ENCODE data around the gene CTCFL.

CTCFL gene

DNA sequence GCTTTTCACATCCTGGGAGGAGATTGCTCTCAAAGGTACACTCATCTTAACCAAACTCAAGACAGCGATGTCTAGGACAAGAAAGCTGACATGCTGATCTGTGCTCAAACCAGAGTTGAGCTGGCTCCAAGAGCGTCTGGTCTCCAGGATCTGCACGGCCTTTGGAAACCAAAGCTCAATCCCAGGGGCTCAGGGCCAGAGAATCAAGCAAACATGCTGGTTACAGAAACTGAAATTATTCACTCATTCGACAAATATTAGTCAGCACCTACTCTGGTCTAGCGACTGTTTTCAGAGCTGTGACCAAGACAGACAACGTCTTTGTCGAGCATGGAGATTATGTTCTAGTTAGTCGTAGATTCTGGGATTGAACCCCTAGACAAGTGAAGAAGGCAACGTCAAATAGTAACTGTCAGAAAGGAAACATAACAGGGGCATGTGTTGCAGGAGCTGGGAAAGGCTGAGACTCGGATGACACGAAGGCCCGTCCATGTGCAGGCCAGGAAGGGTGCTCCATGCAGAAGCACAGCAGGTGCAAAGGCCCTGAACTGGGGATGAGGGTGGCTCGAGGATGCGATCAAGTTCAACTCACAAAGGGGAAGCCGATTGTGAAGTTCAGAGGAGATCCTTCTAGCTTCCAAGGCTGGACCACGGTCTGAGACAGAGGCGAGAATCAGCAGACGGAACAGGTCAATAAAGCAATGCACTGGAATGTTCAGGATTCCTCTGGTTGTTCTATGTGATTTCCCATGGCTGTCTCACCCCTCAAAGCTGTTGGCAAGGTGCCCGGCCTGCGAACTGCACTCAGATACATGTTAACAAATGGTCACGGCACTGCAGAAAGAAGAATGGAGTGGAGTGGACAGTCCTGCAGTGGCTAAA lies 23.5 kb upstream of the CTCFL start:
- Mint-ChIP-seq H3K36me3 (ENCODE audit: low read depth) (no peaks in the 10 kb centered on the region), H3K4me1 (peaks cover 14% of the 10 kb centered on the region), H3K9me3 (no peaks in the 10 kb centered on the region), H3K27me3 (ENCODE audit: low read depth, poor library complexity) (peaks cover 16% of the 10 kb centered on the region), H3K4me3 (no peak overlapping the region), H3K27ac (no peak overlapping the region)
- DNase-seq, result no peak
- TF ChIP-seq, protein P1, sequence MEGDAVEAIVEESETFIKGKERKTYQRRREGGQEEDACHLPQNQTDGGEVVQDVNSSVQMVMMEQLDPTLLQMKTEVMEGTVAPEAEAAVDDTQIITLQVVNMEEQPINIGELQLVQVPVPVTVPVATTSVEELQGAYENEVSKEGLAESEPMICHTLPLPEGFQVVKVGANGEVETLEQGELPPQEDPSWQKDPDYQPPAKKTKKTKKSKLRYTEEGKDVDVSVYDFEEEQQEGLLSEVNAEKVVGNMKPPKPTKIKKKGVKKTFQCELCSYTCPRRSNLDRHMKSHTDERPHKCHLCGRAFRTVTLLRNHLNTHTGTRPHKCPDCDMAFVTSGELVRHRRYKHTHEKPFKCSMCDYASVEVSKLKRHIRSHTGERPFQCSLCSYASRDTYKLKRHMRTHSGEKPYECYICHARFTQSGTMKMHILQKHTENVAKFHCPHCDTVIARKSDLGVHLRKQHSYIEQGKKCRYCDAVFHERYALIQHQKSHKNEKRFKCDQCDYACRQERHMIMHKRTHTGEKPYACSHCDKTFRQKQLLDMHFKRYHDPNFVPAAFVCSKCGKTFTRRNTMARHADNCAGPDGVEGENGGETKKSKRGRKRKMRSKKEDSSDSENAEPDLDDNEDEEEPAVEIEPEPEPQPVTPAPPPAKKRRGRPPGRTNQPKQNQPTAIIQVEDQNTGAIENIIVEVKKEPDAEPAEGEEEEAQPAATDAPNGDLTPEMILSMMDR (IDR thresholded peaks at IDR 0.05), result no peak

DNA sequence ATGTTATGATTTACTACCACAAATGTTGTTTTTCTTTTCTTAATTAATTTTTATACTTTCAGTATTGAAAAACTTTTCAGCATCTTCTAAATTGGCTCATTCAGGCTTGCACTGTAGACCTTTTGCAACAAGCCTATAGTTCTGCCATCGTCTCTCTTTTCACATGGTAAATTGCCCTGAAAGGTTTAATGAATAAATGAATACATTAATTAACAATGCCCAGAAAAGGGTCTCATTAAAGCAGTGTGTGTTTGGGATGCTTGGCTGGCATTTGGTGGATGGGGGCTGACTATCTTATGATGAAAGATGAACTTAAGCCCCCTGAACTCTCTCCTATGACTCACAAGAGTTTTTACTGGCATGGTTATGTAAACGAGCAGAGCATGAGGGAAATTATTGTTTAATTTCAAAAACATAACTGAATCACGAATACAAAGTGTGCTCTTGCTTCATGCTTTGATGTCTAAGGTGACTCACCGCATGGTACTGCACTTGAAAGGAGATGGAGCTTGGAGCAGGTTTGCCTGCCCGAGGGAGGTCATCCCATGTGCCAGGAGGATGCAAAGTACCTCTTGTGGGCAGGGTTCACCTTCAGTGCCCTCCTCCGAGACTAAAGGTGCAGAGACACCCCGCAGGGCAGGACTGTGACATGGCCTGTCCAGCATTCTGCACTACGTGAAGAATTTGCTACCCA lies 22.2 kb upstream of the CTCFL start:
- TF ChIP-seq, protein P1 (IDR thresholded peaks at IDR 0.05), result no peak
- DNase-seq, result no peak
- no peaks in the 10 kb centered on the region for H3K36me3 Mint-ChIP-seq (ENCODE audit: low read depth)
- H3K4me3 Mint-ChIP-seq, result no peak overlapping the region
- H3K9me3 Mint-ChIP-seq, result no peaks in the 10 kb centered on the region
- H3K27me3 Mint-ChIP-seq (ENCODE audit: low read depth, poor library complexity), result peaks cover 20% of the 10 kb centered on the region
- H3K27ac Mint-ChIP-seq, result no peak overlapping the region
- H3K4me1 Mint-ChIP-seq, result peaks cover 14% of the 10 kb centered on the region

DNA sequence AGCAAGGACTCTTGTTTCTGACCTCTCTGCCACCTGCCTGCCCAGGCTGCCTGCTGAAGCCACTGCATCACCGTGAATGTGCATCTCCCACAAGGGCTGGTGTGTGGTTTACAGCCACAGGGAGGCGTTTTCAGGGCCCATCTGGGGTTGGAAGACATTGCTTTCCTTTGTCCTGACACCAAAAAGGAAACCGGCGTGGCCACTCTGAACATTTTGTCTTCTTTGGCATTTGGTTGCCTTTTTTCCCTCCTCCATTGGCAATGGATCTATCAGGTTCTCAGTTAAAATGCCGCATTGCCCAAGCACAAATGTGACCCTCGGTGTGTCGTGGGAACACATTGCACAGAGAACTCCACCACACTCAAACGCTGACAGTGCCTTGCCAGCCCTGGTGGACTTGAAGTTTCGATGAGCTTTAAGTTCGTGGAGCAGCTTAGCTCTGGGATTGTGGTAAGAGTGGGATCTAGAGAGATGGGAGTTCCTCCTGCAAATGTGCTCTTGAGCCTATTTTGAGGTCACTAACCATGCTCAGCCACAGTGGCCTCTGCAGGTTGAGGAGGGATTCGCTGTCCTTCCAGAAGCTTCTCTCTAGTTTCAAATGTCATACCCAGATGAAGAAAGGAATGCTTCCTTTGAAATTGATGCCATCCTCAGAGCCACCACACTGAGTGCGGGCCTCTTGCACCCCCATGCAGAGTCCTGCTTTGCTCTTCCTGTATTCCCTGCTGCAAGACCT lies 21.2 kb upstream of the CTCFL start:
- DNase-seq, result no peak
- TF ChIP-seq, protein P1 (IDR thresholded peaks at IDR 0.05), result no peak

DNA sequence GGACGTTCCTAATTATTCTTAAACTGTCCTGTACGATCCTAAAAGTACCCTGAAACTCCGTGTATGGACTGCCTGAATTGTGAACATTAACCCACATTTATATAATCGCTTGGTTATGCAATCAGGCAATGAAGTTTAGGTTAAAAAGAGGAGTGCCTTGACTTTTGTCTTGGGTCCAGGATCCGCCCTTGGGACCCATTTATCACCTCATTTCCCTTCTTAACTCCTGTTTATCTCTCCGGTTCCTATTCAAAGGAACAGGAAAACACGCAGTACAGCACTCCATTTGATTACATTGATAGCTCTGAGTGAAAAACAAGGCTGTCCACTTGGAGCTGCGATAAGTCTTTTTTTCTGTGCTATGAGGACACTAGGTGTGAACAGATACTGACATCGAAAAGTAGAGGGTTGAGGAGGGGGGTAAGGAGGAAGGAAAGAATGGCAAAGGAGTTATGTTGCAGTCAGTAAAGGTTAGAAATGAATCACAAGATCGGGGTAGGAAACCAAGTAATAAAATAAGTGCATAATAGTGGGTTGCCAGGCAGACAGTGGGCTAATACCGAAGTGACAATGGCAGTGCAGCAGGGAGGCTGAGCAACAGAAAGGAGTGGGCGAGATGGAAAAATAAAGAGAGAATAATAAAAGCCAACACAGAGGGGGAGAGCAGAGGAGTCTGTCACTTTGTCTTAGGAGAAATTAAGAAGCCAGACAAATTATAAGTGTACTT lies 20.1 kb upstream of the CTCFL start:
- no peak for DNase-seq
- H3K36me3 Mint-ChIP-seq (ENCODE audit: low read depth), result no peaks in the 10 kb centered on the region
- peaks cover under 1% of the 10 kb centered on the region for H3K9me3 Mint-ChIP-seq
- H3K27me3 Mint-ChIP-seq (ENCODE audit: low read depth, poor library complexity), result peaks cover 24% of the 10 kb centered on the region
- peaks cover 7% of the 10 kb centered on the region for H3K4me1 Mint-ChIP-seq
- TF ChIP-seq, protein P1 (IDR thresholded peaks at IDR 0.05), result no peak
- H3K27ac Mint-ChIP-seq, result no peak overlapping the region
- H3K4me3 Mint-ChIP-seq, result no peak overlapping the region

More for the DNA sequence above, 21.2 kb upstream of the CTCFL start:
- H3K4me3 Mint-ChIP-seq, result no peak overlapping the region
- H3K4me1 Mint-ChIP-seq, result peaks cover 9% of the 10 kb centered on the region
- peaks cover 19% of the 10 kb centered on the region for H3K27me3 Mint-ChIP-seq (ENCODE audit: low read depth, poor library complexity)
- H3K27ac Mint-ChIP-seq, result no peak overlapping the region
- no peaks in the 10 kb centered on the region for H3K9me3 Mint-ChIP-seq
- H3K36me3 Mint-ChIP-seq (ENCODE audit: low read depth), result no peaks in the 10 kb centered on the region

DNA sequence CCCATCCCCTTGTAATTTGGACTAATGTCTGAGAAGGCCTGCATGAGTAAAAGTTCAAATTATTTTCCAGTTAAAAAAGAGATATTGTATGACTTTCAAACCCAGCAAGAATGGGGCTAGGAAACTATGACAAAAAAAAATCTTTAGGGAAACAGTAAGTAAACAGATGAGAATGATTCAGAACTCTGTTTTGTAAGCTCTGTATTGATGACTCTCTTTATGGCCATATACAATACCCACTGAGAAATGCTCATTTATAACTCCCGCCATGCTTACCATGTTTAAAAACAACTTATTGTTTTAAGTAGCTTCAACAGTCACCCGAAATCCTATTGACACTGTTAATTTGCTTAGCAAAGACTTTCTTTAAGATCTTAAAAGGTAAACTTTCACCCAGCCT lies 18.8 kb upstream of the CTCFL start:
- no peak for DNase-seq
- no peak overlapping the region for H3K4me3 Mint-ChIP-seq
- TF ChIP-seq, protein P1 (IDR thresholded peaks at IDR 0.05), result no peak
- peaks cover 4% of the 10 kb centered on the region for H3K36me3 Mint-ChIP-seq (ENCODE audit: low read depth)
- H3K27me3 Mint-ChIP-seq (ENCODE audit: low read depth, poor library complexity), result peaks cover 26% of the 10 kb centered on the region
- H3K9me3 Mint-ChIP-seq, result peaks cover 10% of the 10 kb centered on the region
- H3K27ac Mint-ChIP-seq, result no peak overlapping the region
- H3K4me1 Mint-ChIP-seq, result peaks cover 7% of the 10 kb centered on the region

All from nephron progenitor cell (in vitro differentiated cells).